CD4-positive, alpha-beta T cell (primary cell): ENCODE data around the gene EPOP. TPM values are rescaled to one million over a fixed set of nuclear protein-coding genes. Genes with fewer than 3 reads are reported as not detected.

Source experiments
- ATAC-seq: fragments of 200-7000 bp; cut with Tn5 transposase; one replicate; pipeline ENCODE4 v1.10.0; 2022; ENCODE audit warnings: mild to moderate bottlenecking; ENCODE audit not compliant: poor library complexity
- CTCF ChIA-PET: fragments of 350-600 bp; sonication (Branson Sonifier 250); formaldehyde crosslinking; loops from one replicate; lab custom pipeline; 2021; ENCODE audit warnings: antibody characterized with exemption, inconsistent platforms; lab: Charles Lee
- POLR2A ChIA-PET: fragments of 350-600 bp; sonication (Branson Sonifier 250); formaldehyde crosslinking; loops from one replicate; lab custom pipeline; 2021; ENCODE audit warnings: antibody characterized with exemption, inconsistent platforms; lab: Charles Lee
- DNase-seq, 14 experiments: peaks; one replicate each; pipeline ENCODE4 v3.0.0-alpha.2; 2013 to 2020; ENCODE audit warnings: mixed read lengths in 2 of 14
- H3K27ac ChIP-seq, 2 donors: one replicate each; pipeline versions ENCODE4 v1.5.1 to v1.7.0; 2013; ENCODE audit warnings: low read length in 2 of 2, low read depth in 1 of 2, mild to moderate bottlenecking in 1 of 2
- H3K27me3 ChIP-seq, 2 experiments: 1 replicate in 1 of 2; 2 replicates in 1 of 2; pipeline versions ENCODE4 v1.6.1 to v1.7.0; 2013; ENCODE audit warnings: low read length in 2 of 2, control low read depth in 1 of 2, mild to moderate bottlenecking in 1 of 2, moderate library complexity in 1 of 2; ENCODE audit not compliant: insufficient read depth in 2 of 2, control insufficient read depth in 1 of 2
- H3K36me3 ChIP-seq: one replicate; pipeline ENCODE4 v1.6.1; 2013; ENCODE audit warnings: low read length, control low read depth; ENCODE audit not compliant: insufficient read depth
- H3K4me1 ChIP-seq: one replicate; pipeline ENCODE4 v1.6.1; 2013; ENCODE audit warnings: low read length, control low read depth; ENCODE audit not compliant: insufficient read depth
- H3K4me3 ChIP-seq: one replicate; pipeline ENCODE4 v1.5.1; 2013; ENCODE audit warnings: mild to moderate bottlenecking, low read length, moderate library complexity
- H3K9me3 ChIP-seq, 2 experiments: 1 replicate in 1 of 2; 2 replicates in 1 of 2; pipeline versions ENCODE4 v1.6.1 to v1.7.0; 2013; ENCODE audit warnings: low read length in 2 of 2, mild to moderate bottlenecking in 2 of 2, control low read depth in 1 of 2, moderate library complexity in 1 of 2; ENCODE audit not compliant: control insufficient read depth in 1 of 2, insufficient read depth in 1 of 2
- H3K27ac Mint-ChIP-seq: one replicate; pipeline ENCODE4 v1.8.0; 2020; ENCODE audit warnings: mixed read lengths
- H3K27me3 Mint-ChIP-seq: one replicate; pipeline ENCODE4 v1.8.0; 2021; ENCODE audit warnings: mixed read lengths
- H3K36me3 Mint-ChIP-seq: one replicate; pipeline ENCODE4 v1.8.0; 2021; ENCODE audit warnings: low read depth, mixed read lengths
- H3K4me1 Mint-ChIP-seq: one replicate; pipeline ENCODE4 v1.8.0; 2021; ENCODE audit warnings: low read depth, mixed read lengths
- H3K4me3 Mint-ChIP-seq: one replicate; pipeline ENCODE4 v1.8.0; 2020; ENCODE audit warnings: mild to moderate bottlenecking, mixed read lengths
- H3K9me3 Mint-ChIP-seq: one replicate; pipeline ENCODE4 v1.8.0; 2020; ENCODE audit warnings: mixed read lengths
- CTCF ChIP-seq: fragments of 200-600 bp; IDR thresholded peaks from one replicate; pipeline ENCODE4 v1.8.0; 2022; ENCODE audit warnings: antibody characterized with exemption, mild to moderate bottlenecking
- intact Hi-C, 2 experiments: fragments of 100-400 bp; cut with DNase I in 1 of 2; cut with micrococcal nuclease in 1 of 2; formaldehyde crosslinking; loops; one replicate each; pipeline versions ENCODE4 v1.15.1 to v1.9.0; 2023 to 2025; cut with DNase I, micrococcal nuclease
- polyA plus RNA-seq, 2 donors: library from polyadenylated mRNA; unstranded; fragments of 120-200 nt; gene quantifications; one replicate each; pipeline ENCODE4 v1.2.1, GENCODE V29; 2013
- total RNA-seq, 174 experiments: library from RNA in 2 of 174; stranded (reverse) in 2 of 174; gene quantifications; one replicate each; pipeline ENCODE4 v1.2.3 and lab custom pipeline; 2021 to 2026

Gene EPOP
- under 1 TPM; 0.16 to 0.34 TPM for total RNA-seq
- 0.35 TPM for polyA plus RNA-seq (2013, experiment 1 of 2)
- 0.65 TPM for polyA plus RNA-seq (2013, experiment 2 of 2)
- 0.18 to 461 (median 1.9) reads per million in 172 experiments for total RNA-seq (lab: John Stamatoyannopoulos, UW)

GRCh38 chr17:38674749-38675615 lies at the start of gene EPOP:
TSS of gene EPOP (minus strand) at chr17:38674957. CDS start at chr17:38674495, 462 bp downstream.
- peak; percentile 47 to 92 (median 80) for DNase-seq
- Histone ChIP-seq H3K4me1 (peaks cover 37% of the 10 kb centered on the region), H3K36me3 (no peaks in the 10 kb centered on the region), H3K27me3 (peaks cover 26 to 34% of the 10 kb centered on the region in 2 experiments), H3K4me3 (peak within 1 kb of the TSS; percentile 38), H3K9me3 (no peaks in the 10 kb centered on the region), H3K27ac (no peak within 1 kb of the TSS)
- Mint-ChIP-seq H3K27ac (no peak within 1 kb of the TSS), H3K9me3 (no peaks in the 10 kb centered on the region), H3K27me3 (peaks cover 54% of the 10 kb centered on the region), H3K36me3 (no peaks in the 10 kb centered on the region), H3K4me1 (peaks cover 24% of the 10 kb centered on the region), H3K4me3 (peak within 1 kb of the TSS; percentile 75)
- intact Hi-C loops: loop anchor here (1.0 to 5.0 kb wide), 4 partner anchors 27 to 477 kb away; partner anchors contain the start of genes PSMB3 (in 2 of the 2) and PLXDC1 (in 1 of the 2)
- POLR2A ChIA-PET: interaction anchor here (0.7 to 4.4 kb wide), 7 partner anchors 27 to 116 kb away, joined by 3 to 19 read pairs (median 3); no protein-coding TSS in a partner anchor
- no peak for TF ChIP-seq CTCF
- CTCF ChIA-PET: interaction anchor here (1.4 to 5.5 kb wide), 2 partner anchors 60 to 117 kb away, joined by 4 to 70 read pairs; no protein-coding TSS in a partner anchor
- peak; percentile 80 for ATAC-seq

GRCh38 chr17:38721802-38722201 lies 47.0 kb upstream of the EPOP start:
- peaks cover 79% of the 10 kb centered on the region for H3K36me3 ChIP-seq

More at GRCh38 chr17:38721802-38722201, 47.0 kb upstream of the EPOP start:
- intact Hi-C loops: no loop called here
- POLR2A ChIA-PET: interaction anchor here (0.8 kb wide), 1 partner anchor 17 kb away, joined by 3 read pairs; the partner anchor contains the start of gene MLLT6
- Histone ChIP-seq H3K27ac (peak overlapping the region in 1 of 2 donors; percentile 29), H3K4me1 (peaks cover 72% of the 10 kb centered on the region), H3K9me3 (no peaks in the 10 kb centered on the region), H3K4me3 (no peak overlapping the region), H3K27me3 (no peaks in the 10 kb centered on the region)
- no peak for DNase-seq
- peaks cover 73% of the 10 kb centered on the region for H3K36me3 Mint-ChIP-seq
- ATAC-seq: no peak
- TF ChIP-seq CTCF: no peak
- peaks cover 35% of the 10 kb centered on the region for H3K4me1 Mint-ChIP-seq
- no peak overlapping the region for H3K27ac Mint-ChIP-seq
- CTCF ChIA-PET: interaction anchor here (2.4 kb wide), 1 partner anchor 13 kb away, joined by 6 read pairs; no protein-coding TSS in a partner anchor
- no peak overlapping the region for H3K4me3 Mint-ChIP-seq
- H3K27me3 Mint-ChIP-seq: no peaks in the 10 kb centered on the region
- H3K9me3 Mint-ChIP-seq: no peaks in the 10 kb centered on the region
